K562 (cell line): ENCODE measurements around the gene PRR16. TPM values are rescaled to one million over a fixed set of nuclear protein-coding genes. Genes with fewer than 3 reads are reported as not detected.

Experiments used
- C11orf30 ChIP-seq: fragments of 450-650 bp; IDR thresholded peaks from 2 replicates; pipeline ENCODE4 v1.6.1; 2016; ENCODE audit warnings: low read depth, mild to moderate bottlenecking
- CREB5 ChIP-seq: fragments of 250-450 bp; sonication (Bioruptor Pico); IDR thresholded peaks from 2 replicates; pipeline ENCODE4 v1.5.0; 2020; ENCODE audit warnings: mild to moderate bottlenecking
- E2F1 ChIP-seq: sonication (generic); formaldehyde crosslinking; IDR thresholded peaks from 2 replicates; pipeline ENCODE4 v1.8.1; 2023; ENCODE audit warnings: mild to moderate bottlenecking, missing genetic modification reagents, moderate library complexity
- ETV6 ChIP-seq, 3 experiments: fragments of 150-350 bp in 1 of 3; sonication (generic) in 1 of 3; formaldehyde crosslinking in 1 of 3; IDR thresholded peaks; 2 replicates each; pipeline versions ENCODE4 v1.6.1 to v1.8.0; 2014 to 2022; ENCODE audit warnings: borderline replicate concordance in 2 of 3, low read depth in 2 of 3, antibody characterized with exemption in 1 of 3, low read length in 1 of 3, mild to moderate bottlenecking in 1 of 3, missing genetic modification reagents in 1 of 3
- MBD1 ChIP-seq: fragments of 250-450 bp; sonication (Bioruptor Pico); IDR thresholded peaks from 2 replicates; pipeline ENCODE4 v1.8.0; 2022; ENCODE audit warnings: inconsistent platforms
- MXD1 ChIP-seq: fragments of 250-450 bp; sonication (Bioruptor Pico); IDR thresholded peaks from 2 replicates; pipeline ENCODE4 v1.8.0; 2021; ENCODE audit warnings: borderline replicate concordance, mild to moderate bottlenecking, moderate library complexity; ENCODE audit not compliant: poor library complexity, severe bottlenecking
- NBN ChIP-seq: fragments of 450-650 bp; IDR thresholded peaks from 2 replicates; pipeline ENCODE4 v1.6.1; 2016; ENCODE audit warnings: low read depth, mild to moderate bottlenecking
- NCOR1 ChIP-seq: fragments of 450-650 bp; IDR thresholded peaks from 2 replicates; pipeline ENCODE4 v1.6.1; 2016; ENCODE audit warnings: mild to moderate bottlenecking, moderate library complexity
- NR2C1 ChIP-seq, 2 experiments: fragments of 450-650 bp; IDR thresholded peaks; 2 replicates each; pipeline ENCODE4 v1.6.1; 2017; ENCODE audit warnings: mild to moderate bottlenecking in 2 of 2, antibody characterized with exemption in 1 of 2, inconsistent platforms in 1 of 2, missing compliant biosample characterization in 1 of 2, missing genetic modification characterization in 1 of 2
- NR2C2 ChIP-seq, 2 experiments: fragments of 200-800 bp in 1 of 2; sonication (Bioruptor generic) in 1 of 2; sonication (generic) in 1 of 2; formaldehyde crosslinking in 1 of 2; IDR thresholded peaks; 2 replicates each; pipeline versions ENCODE4 v1.6.1 to v1.8.0; 2016 to 2022; ENCODE audit warnings: mild to moderate bottlenecking in 1 of 2, missing compliant biosample characterization in 1 of 2, missing genetic modification characterization in 1 of 2, missing genetic modification reagents in 1 of 2
- NR4A1 ChIP-seq, 2 experiments: fragments of 250-450 bp in 1 of 2; fragments of 450-650 bp in 1 of 2; sonication (Bioruptor Pico) in 1 of 2; IDR thresholded peaks; 2 replicates each; pipeline versions ENCODE4 v1.4.0 to v1.6.1; 2016 to 2020; ENCODE audit warnings: mild to moderate bottlenecking in 2 of 2, missing compliant biosample characterization in 1 of 2, missing genetic modification characterization in 1 of 2, moderate library complexity in 1 of 2
- SMAD4 ChIP-seq: fragments of 250-450 bp; sonication (Bioruptor Pico); conservative IDR thresholded peaks from 2 replicates; pipeline ENCODE4 v1.8.0; 2021; ENCODE audit warnings: inconsistent platforms, mild to moderate bottlenecking, moderate library complexity
- TBL1XR1 ChIP-seq, 2 experiments: IDR thresholded peaks; 2 replicates each; pipeline ENCODE4 v1.6.1; 2012; ENCODE audit warnings: improper control_type of control experiment in 2 of 2, low read length in 2 of 2, mild to moderate bottlenecking in 1 of 2
- ZNF24 ChIP-seq: fragments of 450-650 bp; IDR thresholded peaks from 2 replicates; pipeline ENCODE4 v1.6.1; 2016
- ZNF592 ChIP-seq: fragments of 450-650 bp; IDR thresholded peaks from 2 replicates; pipeline ENCODE4 v1.6.1; 2017; ENCODE audit warnings: antibody characterized with exemption, mild to moderate bottlenecking
- ZNF764 ChIP-seq: fragments of 250-450 bp; sonication (Bioruptor Pico); IDR thresholded peaks from 2 replicates; pipeline ENCODE4 v1.4.0; 2020; ENCODE audit warnings: low read depth, mild to moderate bottlenecking, moderate library complexity
- polyA plus RNA-seq, 8 experiments: library from polyadenylated mRNA; depleted of rRNA in 4 of 8; stranded (reverse) in 5 of 8; unstranded in 3 of 8; fragments of >200 nt; fragmentation: Nextera tagmentation in 2 of 8; fragmentation: Illumina TruSeq in 1 of 8; extraction: Ambion mirVana in 2 of 8; extraction: Trizol in 1 of 8; gene quantifications; 2 replicates each; pipeline versions ENCODE4 v1.2.1 to v1.2.3, GENCODE V29; 2011 to 2014; ENCODE audit warnings: inconsistent platforms in 1 of 8, missing spikeins in 1 of 8
- total RNA-seq, 7 experiments: library from RNA; depleted of rRNA in 6 of 7; stranded (reverse); fragments of >200 nt in 6 of 7; fragmentation: Illumina TruSeq in 2 of 7; extraction: Trizol in 2 of 7; gene quantifications; 2 replicates each; pipeline versions ENCODE4 v1.2.1 to v1.2.3, GENCODE V29; 2011 to 2021; ENCODE audit warnings: low replicate concordance in 1 of 7

Gene PRR16
- total and polyA plus RNA-seq, 9 of the 15 experiments (the other 6 are each of a cell fraction or from before 2014, with no cell fraction given): 0.61 to 10.1 (median 3.3) TPM

- TF ChIP-seq ZNF592 (no peak), NCOR1 (no peak), ETV6 (IDR thresholded peaks at IDR 0.05; ENCODE audit: borderline replicate concordance in 1 of 2, low read depth in 2 of 2, low read length in 1 of 2) (no peak), ETV6 (CRISPR knock-in tag; IDR thresholded peaks at IDR 0.05; ENCODE audit: borderline replicate concordance) (no peak), ZNF764 (no peak), TBL1XR1 (IDR thresholded peaks at IDR 0.05; ENCODE audit: low read length in 2 of 2) (no peak), NR4A1 (CRISPR knock-in tag; IDR thresholded peaks at IDR 0.05) (no peak), NR4A1 (tag; IDR thresholded peaks at IDR 0.05) (no peak), NR2C2 (CRISPR knock-in tag; IDR thresholded peaks at IDR 0.05) (no peak), NR2C2 (tag; IDR thresholded peaks at IDR 0.05) (no peak), SMAD4 (CRISPR knock-in tag) (no peak), E2F1 (CRISPR knock-in tag) (no peak), CREB5 (CRISPR knock-in tag) (no peak), NBN (no peak), NR2C1 (IDR thresholded peaks at IDR 0.05) (no peak), NR2C1 (tag; IDR thresholded peaks at IDR 0.05) (no peak), MXD1 (CRISPR knock-in tag) (no peak), C11orf30 (peak; percentile 69), ZNF24 (no peak), MBD1 (no peak)
Measured at GRCh38 chr5:120599576-120599975, 135.5 kb downstream of the PRR16 start (continued).
